GM12891 (cell line): ENCODE results near the gene IKZF2.
A peak's percentile ranks its signal among the peaks of the same experiment; 100 is the strongest.

Source experiments
- DNase-seq: peaks from one replicate; pipeline ENCODE4 v3.0.0; 2011; ENCODE audit warnings: low spot score; ENCODE audit not compliant: insufficient read length
- FAIRE-seq: peaks from 2 replicates; lab custom pipeline; 2011; peaks lifted over from hg19 to GRCh38; lab: Jason Lieb, UNC
- PAX5 ChIP-seq: IDR thresholded peaks from 2 replicates; pipeline ENCODE4 v1.6.1; 2011; ENCODE audit warnings: low read length, moderate library complexity, mild to moderate bottlenecking; ENCODE audit not compliant: insufficient read depth, severe bottlenecking
- POLR2A ChIP-seq: IDR thresholded peaks from 2 replicates; pipeline ENCODE4 v1.6.1; 2011; ENCODE audit warnings: low read depth, low read length, control low read depth
- POLR2AphosphoS5 ChIP-seq: IDR thresholded peaks from 2 replicates; pipeline ENCODE4 v1.6.1; 2011; ENCODE audit warnings: low read depth, low read length, control low read depth
- POU2F2 ChIP-seq: IDR thresholded peaks from 2 replicates; pipeline ENCODE4 v1.6.1; 2011; ENCODE audit warnings: low read depth, mild to moderate bottlenecking, control low read depth, low read length, moderate library complexity
- SPI1 ChIP-seq: IDR thresholded peaks from 2 replicates; pipeline ENCODE4 v1.6.1; 2011; ENCODE audit warnings: low read depth, low read length, control low read depth
- TAF1 ChIP-seq: IDR thresholded peaks from 2 replicates; pipeline ENCODE4 v1.6.1; 2011; ENCODE audit warnings: low read depth, low read length, control low read depth

IKZF2 gene

DNA sequence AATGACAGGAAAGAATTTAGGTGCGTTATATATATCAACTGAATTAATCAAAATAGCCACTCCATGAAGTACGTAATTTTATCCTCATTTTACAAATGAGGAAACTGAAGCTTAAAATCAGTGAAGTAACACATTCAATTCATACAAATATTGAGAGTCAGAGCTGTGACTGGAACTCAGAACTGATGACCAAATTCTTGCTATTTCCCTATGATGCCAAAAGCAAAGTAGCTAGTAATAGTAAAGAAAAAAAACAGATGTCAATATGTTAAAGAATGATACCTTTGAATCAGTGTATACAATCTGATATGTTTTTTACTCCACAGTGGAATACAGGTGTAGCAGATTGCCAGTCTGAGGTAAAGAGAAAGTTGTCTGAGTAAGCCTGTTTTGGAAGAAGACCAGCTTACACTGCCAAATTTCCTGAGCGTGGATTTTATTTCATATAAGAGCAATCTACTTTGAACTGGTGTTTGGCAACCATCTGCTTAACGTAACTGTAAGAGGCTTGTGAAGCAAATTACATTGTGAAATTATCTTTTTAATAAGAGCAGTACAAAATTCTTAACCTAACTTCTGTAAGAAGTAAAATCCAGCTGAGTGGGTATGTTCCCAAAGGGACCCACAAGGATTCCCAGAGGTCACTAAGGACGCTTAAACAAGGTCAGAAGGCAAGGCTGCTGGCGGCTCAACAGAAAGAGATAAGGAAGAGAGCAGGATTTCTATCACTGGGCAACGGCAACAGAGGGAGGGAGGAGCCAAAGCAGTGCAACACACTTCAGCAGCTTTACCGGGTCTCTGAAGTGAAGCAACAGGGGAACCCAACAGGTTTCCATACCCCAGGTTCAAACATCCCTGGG is 85.6 kb downstream of the IKZF2 start:
- no peak for FAIRE-seq
- TF ChIP-seq SPI1: no peak
- no peak for TF ChIP-seq POLR2AphosphoS5
- no peak for DNase-seq

DNA sequence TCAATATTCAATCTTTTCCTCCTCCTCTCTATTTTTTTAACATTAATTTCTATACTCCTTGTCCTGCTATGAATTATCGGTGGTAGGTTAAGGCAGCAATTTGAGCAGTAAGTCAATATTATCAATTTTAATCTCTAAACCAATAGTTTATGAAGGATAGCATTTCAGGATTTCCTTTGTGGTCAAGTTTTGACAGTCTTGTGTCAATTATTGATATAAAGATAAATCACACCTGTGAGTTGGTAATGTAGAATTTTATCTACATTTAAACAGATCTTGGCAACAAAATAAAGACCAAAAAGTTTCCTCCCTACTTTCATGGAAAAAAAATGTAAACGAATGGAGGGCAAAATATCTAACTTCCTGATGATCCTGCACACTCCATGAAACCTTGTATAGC is 87.3 kb downstream of the IKZF2 start:
- TF ChIP-seq PAX5 (no peak), POLR2A (no peak)

DNA sequence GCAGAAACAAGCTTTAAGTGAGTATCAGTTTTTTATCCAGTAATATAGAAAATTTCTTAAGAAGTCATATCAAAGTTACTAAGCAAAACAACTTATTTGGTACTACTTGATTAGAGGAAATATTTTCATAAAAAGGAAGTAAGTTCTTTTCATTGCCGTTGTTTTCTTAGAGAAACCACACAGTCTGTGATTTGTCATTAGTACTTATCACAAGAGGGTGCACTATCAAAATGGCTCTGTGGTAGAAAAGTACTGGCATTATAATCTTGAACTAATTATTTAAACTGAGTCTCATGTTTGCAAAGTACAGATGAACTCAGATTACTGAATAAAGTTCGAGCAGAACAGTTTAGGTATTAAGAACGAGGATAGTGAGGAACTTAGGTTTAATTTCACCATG is 93.4 kb downstream of the IKZF2 start:
- no peak for DNase-seq
- no peak for FAIRE-seq
- TF ChIP-seq POU2F2: no peak
- TF ChIP-seq POLR2AphosphoS5: no peak
- TF ChIP-seq SPI1: no peak
- no peak for TF ChIP-seq PAX5
- TF ChIP-seq POLR2A: no peak
- TF ChIP-seq TAF1: no peak

More for the DNA sequence above, 87.3 kb downstream of the IKZF2 start:
- no peak for FAIRE-seq
- DNase-seq: no peak

DNA sequence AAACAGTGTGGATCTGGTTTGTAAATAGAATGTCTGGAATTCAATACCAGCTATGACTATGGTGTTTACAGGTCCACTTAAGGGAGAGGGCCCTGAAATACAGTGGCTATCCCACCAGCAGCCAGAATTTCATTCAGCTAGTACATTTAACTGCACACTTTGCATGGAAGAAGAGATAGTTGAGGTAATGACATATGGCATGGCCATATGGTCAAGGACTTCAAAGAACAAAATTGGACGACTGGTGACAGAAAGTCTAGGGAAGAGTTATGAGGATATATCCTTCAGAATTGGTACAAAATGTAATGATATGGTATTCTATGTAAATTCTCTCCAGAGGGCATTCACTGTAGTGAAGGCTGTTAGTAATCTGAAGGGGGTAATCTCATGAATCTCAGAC is 105.0 kb downstream of the IKZF2 start:
- TF ChIP-seq POLR2AphosphoS5 (no peak), POLR2A (no peak), POU2F2 (no peak), TAF1 (no peak), SPI1 (no peak), PAX5 (no peak)
- no peak for DNase-seq
- FAIRE-seq: no peak

DNA sequence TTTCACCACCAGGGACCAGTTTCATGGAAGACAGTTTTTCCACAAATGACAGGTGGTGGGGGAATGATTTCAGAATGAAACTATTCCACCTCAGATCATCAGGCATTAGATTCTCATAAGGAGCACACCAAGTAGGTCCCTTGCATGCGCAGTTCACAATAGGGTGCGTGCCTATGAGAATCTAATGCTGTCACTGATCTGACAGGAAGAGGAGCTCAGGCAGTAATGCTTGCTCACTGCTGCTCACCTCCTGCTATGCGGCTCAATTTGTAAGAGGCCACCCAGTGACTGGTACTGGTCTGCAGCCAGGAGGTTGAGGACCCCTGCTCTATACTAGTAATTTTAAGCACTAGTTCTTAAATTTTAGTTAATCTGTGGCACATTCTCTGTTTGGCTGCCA is 107.8 kb downstream of the IKZF2 start:
- no peak for DNase-seq
- peak; percentile 16 for FAIRE-seq
- TF ChIP-seq POU2F2 (no peak), PAX5 (no peak), SPI1 (no peak), POLR2A (no peak), POLR2AphosphoS5 (no peak), TAF1 (no peak)

DNA sequence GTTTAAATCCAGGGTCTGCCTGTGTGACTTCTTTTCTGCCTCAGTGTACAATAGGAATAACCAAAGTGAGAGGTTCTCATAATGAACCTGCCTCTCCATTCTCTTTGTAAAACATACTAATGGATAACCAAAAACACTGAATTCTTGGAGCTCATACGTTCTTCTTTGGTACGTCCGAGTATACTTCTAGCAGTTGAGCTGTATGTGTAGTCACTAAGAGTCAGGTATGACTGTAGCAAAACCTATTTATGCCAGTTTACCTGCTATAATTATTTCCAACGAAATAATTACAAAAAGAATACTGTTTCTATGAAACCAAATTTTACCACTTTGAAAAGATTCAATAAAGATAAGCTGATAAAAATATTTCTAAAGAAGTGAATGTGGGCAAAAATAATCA is 109.2 kb downstream of the IKZF2 start:
- DNase-seq (no peak), FAIRE-seq (no peak)
- TF ChIP-seq POLR2A (no peak), TAF1 (no peak), POU2F2 (no peak), SPI1 (no peak), PAX5 (no peak), POLR2AphosphoS5 (no peak)

DNA sequence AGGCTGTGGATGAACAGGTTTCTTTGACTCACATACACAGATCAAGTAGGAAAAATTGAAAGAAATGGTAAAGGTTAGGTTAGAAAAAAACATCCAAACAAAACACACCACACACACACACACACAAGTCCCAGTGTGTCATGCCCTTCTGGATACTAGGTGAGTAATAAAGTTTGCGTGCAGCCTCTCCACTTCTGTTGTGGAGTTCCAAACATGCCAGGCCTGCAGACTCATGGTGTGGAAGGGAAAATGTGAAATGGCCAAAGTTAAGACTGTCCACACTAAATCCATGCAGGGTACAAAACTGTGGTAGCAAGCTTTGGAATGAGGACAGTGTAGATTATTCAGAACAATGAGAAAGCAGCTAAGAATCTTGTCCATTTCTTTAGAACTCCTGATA is 114.6 kb downstream of the IKZF2 start:
- DNase-seq: no peak
- FAIRE-seq: peak; percentile 59
- TF ChIP-seq POLR2AphosphoS5 (no peak), SPI1 (no peak), POLR2A (no peak), POU2F2 (no peak), TAF1 (no peak), PAX5 (no peak)

DNA sequence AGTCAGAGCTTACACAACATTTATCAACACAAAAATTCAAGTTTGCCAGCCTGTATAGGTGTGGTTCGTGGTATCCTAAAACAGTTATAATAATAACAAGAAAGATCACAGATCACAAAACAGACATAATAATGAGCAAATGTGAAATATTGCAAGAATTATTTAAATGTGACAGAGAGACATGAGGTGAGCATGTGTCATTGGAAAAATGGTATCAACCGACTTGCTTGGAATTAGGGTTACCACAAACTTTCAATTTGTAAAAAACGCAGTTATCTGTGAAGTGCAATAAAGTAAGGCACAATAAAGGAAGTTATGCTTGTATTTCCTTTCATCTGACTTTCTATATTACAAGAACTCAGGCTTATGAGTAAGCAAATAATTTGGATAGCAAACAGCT is 116.8 kb downstream of the IKZF2 start:
- DNase-seq (no peak), FAIRE-seq (no peak)
- TF ChIP-seq SPI1 (no peak), POLR2A (no peak), POU2F2 (no peak), PAX5 (no peak), POLR2AphosphoS5 (no peak), TAF1 (no peak)

DNA sequence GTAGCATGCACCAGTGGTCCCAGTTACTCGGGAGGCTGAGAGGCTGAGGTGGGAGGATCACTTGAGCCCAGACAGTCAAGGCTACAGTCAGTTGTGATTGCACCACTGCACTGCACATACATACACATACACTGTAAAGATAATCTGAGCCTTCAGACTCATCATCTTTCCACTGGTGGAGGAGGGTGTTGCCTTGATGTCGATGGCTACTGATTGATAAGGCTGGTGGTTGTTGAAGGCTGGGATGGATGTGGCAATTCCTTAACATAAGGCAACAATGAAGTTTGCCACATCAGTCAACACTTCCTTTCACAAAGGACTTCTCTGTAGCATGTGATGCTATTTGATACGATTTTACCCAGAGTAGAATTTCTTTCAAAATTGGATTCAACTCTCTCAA is 118.8 kb downstream of the IKZF2 start:
- peak; percentile 78 for FAIRE-seq

DNA sequence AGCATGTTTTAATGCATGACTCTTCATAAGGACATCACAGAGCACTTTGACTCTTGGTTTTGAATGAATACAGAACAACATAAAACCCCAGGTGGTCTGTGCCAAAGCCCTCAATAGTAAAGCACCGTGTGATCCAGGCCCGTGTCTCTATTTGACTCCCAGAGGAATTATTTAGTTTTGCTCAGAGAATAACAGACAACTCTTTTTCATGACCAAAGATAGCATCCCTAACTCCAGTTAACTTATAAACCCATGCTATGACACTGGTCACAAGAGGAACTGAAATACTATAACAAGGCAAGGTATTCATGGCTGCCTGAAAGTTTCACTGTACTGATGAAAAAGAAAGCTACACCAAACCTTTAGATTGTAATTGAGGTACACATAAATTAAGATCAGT is 128.4 kb downstream of the IKZF2 start:
- no peak for DNase-seq
- peak; percentile 89 for FAIRE-seq
- TF ChIP-seq SPI1 (peak; percentile 93), PAX5 (no peak)

More for the DNA sequence above, 118.8 kb downstream of the IKZF2 start:
- TF ChIP-seq POU2F2 (no peak), PAX5 (no peak), SPI1 (no peak), TAF1 (no peak), POLR2AphosphoS5 (no peak), POLR2A (no peak)
- no peak for DNase-seq
